GM18511 (cell line): Measurements from ENCODE around the gene EXOC6B.

Experiments used
- ATAC-seq: cut with Tn5 transposase; IDR thresholded peaks from one replicate; pipeline ENCODE4 v1.9.1; 2021; ENCODE audit warnings: mild to moderate bottlenecking, moderate library complexity; ENCODE audit not compliant: unreplicated experiment

The EXOC6B gene

DNA sequence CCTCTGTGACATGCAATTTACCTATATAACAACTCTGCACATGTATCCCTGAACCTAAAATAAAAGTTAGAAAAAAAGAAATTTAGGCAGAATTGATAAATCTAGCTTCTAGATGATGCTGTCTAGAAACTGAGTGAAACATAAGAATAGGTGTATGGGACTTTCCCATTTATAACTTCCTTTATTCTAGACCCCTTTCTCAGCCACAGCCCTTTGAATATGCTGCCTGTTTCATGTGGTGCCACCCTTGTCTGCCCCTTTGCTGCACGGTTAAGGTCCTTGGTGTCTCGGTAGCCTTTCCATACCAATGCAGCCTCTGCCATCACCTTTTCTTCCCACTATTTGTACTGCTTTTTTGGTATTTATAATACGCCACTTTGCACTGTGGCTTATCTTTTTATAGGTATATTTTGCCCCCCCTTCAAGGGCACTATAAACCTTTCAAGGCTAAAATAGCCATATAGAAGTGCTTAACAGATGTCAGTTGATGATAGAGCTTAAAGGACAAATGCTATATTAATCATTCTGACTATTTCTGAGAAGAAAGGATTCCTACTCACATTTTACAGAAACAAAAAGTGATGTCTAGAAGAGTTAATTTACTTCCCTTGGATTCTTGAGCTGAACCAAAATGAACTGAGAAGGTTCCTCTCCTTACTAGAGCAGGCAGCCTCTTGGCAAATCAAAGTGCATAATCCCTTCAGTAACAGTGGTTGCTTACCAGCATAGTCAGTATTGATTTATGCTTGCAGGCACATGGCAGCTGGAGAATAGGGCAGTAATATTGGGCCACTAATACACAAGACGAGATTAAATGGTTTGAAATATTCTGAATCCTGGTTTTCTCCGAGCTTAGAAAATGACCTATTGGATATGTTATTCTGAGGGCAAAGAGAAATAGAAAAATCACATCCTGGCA is 590.1 kb downstream of the EXOC6B start:
- no peak for ATAC-seq

DNA sequence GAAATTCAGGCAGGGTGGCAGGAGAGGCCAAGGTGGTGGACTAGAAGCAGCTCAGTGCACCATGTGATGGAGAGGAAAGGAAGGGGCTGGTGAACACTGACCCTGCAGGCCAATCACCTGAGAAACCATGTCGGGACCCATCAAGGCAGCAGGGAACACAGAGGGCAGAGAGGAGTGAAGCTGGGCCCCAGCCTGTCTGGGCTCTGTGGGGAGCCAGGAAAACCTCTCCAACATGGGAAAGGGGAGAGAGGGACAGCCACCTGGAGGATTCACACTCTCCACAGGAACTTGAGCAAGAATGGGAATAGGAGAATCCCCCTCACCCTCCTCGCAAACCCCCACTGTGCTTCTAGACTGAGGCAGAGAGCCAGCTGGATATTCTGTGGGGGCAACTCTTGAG is 592.6 kb downstream of the EXOC6B start:
- no peak for ATAC-seq

DNA sequence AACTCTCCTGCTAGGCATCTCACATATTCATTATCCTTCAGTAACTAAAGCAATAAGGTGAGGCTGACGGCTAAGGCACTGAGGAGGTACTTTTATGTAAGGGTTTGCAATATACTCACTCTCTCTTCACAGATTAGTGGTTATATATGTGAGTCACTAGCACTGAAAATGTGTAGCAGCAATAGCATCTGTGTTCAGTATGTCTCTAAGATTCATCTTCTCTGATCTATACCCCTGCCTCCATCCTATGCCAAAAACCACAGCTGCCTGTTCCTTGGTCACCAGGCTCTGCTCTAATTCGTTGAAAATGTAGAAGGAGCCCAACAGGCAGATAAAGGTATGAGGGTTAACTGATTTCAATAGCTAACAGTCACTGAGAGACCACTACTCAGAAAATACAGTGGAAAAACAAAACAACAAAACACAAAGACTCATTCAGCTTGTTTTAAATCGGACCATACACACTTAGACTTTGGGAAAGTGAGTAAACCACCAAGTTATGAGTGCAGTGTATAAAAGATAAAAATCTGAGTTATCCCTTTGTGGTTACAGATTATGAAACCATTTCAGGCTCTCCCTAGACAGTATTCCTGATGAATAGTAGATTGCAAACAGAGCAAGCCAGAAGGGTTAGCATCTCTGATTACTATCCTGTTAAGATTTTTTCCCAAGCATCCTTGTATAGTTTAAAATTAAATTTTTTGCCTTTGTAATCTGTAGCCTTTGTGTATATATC is 602.8 kb downstream of the EXOC6B start:
- no peak for ATAC-seq

DNA sequence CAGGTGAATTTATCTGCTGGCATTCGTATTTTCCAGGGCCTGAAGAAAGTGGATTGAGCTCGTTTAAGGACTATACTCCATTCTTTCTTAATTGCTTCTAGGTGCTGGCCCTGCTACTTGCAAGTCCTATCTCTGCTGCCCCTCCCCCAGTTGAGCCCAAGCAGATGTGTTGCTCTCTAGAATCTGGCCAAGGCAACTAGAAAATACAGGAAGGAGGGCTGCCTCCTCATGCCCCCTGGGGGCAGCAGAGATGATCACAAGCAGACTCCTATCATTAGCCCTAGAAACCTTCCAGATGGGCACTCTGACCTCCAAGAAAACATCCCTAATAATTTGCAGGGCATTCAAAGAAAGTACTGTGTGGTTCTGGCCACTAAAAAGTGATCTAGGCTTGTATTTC is 605.7 kb downstream of the EXOC6B start:
- ATAC-seq, result no peak

DNA sequence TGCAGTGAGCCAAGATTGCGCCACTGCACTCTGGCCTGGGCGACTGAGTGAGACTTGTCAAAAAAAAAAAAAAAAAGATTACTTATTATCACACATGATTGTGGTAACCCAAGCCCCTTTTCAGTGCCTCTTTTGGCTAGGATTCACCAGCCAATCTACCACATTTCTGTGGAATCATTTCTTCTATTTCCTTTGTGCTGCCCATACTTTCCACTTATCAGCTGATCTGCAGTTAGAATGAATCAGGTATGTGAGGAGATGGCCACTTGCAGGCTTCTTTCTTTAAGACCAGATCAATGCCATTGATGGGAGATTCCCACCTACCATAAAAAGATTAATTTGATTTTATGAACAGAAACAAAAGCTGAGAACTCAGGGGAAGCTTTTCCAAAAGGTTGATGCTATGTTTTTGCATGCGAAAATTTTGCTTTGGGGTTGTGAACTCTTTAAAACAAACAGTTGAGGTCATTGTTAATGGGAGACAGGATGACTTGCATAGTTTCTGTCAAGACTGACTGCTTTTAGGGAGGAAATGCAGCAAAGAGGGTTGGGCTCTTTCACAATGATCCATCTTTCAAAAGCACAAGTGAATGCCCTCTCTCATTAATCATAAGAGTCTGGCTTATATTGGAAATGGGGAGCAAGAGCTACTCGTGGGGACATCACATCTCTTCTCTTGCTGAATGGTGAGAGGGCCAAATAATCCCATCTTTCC is 611.2 kb downstream of the EXOC6B start:
- ATAC-seq, result no peak

DNA sequence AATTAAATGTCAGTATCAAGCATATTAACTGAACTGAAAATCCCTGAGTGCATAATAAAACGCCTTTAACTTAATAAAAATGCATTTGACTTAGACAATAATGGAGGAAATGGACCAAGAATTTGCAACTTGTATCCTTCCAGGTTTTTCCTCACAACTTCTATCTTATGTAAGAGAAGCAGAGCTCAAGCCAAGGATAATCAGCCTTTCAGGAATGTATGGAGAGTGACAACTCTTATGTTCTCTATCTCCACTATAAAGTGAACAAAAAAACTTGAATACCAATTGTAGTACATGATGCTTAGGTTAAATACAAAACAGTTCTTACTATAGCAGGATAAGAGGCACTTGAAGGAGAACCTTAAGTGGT is 613.4 kb downstream of the EXOC6B start:
- ATAC-seq, result no peak

DNA sequence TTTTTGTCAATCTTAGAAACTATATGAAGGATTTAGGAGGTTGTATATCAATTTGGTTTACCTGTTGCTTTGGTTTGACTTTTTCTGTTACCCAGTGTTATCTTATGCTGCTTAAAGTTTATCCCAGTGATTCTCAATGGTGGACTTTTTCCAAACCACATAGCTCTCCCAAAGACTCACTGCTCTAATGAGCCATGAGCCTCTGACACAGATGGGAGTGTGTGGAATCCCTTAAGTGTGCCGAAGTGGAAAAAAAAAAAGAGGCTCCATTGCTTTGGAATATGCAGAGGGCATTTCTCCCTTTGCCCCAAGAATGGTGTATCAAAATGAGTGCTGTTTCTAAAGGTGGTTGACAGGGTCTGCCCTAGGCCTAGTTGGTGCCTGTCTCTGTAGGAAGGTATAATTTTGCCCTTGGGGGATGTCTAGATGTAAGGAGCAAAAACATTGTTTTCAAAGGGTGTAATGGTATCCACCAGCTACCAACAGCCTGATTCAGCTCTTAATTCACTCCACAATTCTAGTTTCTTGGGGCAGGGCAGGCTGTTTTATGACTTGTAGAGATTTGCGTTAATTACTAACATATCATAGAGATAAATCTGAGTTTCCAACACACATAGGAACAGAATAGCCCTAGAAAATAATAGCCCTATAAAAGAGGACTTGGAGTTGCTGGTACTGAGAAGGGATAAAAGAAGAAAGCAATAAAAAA is 613.9 kb downstream of the EXOC6B start:
- no peak for ATAC-seq

DNA sequence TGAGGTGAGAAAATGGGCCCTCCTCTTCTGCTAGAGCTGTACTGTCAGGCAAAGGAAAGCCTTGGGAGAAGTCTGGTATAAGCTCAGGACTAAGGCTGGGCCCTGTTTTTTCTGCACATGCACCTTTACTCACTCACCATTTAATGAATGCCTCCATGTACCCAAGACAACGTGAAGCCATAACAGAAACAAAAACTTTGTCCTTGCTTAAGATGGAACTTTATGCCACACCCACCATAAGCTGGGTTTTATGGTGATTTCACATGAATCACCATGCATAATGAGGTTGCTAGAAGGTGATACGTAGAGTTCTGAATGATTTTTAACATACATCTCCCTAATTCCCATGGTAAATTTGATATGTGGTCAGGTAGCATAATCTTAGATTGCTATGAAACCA is 614.5 kb downstream of the EXOC6B start:
- no peak for ATAC-seq

DNA sequence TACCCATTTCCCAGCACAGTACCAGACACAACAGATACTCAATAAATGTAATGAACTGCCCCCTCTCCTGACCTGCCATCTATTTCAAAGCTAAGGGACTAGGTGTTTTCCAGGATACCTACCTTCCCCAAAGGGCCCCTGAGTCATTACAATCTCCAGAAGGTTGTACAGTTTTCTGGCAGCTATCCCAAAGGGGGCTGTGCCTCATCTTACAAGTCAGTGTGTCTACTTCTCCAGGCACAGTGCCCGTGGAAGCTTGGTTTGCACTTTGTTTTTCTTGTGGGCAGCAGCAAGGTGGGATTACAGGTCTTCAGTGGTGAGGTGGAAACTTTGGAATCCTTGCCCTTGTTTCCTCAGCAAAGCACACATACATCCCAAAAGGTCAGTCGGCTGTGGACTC is 615.4 kb downstream of the EXOC6B start:
- no peak for ATAC-seq

DNA sequence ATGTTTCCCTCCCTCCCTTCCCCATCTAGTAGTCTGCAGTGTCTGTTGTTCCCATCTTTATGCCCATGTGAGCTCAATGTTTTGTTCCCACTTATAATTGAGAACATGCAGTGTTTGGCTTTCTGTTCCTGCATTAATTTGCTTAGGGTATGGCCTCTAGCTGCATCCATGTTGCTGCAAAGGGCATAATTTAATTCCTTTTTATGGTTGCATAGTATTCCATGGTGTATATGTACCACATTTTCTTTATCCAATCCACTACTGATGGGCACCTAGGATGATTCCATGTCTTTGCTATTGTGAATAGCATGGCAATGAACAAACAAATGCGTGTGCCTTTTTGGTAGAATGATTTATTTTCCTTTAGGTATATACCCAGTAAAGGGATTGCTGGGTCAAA is 617.6 kb downstream of the EXOC6B start:
- no peak for ATAC-seq

DNA sequence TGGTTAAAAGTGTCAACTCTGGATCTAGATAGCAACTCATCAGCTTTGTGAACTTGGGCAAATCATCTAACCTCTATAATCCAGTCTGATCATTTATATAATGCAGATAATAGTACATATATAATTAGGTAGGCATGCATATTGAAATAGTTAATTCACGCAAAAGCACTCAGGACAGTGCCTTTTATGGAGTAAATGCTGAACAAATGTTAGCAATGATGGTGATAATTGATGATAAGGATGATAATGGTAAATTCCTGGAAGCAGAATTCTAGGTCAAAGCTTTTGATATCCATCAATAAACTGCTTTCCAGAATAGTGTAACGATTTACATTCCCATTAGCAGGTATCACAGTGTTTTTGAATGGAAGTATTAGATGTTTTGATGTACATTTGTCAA is 618.5 kb downstream of the EXOC6B start:
- no peak for ATAC-seq

DNA sequence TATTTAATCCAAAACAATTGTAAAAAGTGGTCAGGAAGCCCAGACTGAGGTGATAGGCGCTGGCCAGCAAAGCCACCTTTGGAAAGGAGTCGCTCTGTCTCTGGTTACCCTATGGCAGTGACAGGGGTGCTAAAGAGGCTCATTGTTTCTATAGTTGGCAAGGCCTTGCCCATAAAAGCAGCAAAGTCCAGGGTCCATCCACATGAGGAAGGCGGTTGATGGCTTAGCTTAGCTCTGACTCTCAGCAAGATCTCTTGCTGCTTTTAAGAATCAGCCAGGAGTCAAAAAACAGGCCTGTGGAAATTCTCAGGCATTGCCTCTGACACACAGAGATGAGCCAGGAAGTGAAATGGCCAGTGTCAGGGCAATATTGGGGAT is 620.3 kb downstream of the EXOC6B start:
- ATAC-seq, result no peak

DNA sequence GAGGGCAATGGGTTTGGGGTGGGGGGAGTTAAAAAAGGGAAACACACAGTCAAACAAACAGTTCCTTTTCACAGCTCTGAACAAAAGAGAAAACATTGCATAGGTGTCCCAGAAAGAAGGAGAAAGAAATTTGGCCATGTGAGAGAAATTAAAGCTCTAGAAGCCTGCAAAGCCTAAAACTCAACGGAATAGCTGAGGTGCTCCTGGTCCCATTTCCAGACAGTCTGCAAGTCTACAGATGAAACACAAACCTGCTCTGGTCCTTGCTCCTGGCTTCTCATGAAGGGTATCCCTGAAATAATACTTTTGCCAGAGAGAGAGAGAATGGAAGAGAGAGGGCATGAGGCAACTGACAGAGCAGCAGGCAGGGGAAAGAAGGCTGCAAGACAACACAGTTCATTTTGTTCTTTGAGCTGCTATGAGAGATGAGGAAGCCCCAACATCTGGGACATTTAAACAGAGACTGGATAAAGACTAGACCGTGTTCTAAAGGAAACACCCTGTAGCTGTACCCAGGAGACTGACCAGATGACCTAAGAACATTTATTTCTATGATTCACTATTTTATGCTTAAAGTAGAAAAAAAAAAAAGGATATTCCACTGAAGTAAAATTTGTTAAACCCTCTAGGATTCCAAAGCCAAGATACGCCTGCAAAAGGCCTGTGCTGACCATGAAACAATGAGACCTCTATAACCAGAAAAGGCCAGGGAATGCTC is 620.9 kb downstream of the EXOC6B start:
- no peak for ATAC-seq

DNA sequence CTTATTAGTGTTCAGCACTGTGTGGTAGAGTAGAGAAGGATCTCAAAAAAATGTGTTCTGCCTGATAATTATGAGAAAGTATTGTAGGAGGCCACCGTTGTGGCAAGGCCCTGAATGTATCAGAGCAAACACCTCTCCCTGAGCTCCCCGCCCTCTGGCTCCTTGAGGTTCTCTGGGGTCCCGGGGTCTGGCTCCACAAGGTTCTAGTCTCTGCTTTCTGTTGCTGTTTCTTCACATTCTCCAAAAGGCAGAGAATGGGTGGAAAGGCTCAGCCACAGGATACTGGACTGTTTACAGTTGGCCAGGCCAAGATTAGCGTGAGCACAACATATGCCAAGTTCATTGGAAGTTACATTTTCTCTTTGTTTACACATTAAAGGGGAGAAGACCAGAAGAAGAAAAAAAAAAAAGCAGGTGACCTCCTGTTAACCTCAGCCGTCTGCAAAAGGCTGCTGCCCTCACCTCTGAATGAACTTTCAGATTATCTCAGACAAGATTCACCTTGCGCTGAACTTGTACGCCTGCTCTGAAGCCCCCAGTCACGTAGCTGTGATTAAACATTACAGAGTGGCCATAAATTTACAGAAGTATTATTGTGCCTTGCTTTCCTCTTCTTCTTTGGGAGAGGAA is 621.6 kb downstream of the EXOC6B start:
- ATAC-seq, result peak; percentile 77

DNA sequence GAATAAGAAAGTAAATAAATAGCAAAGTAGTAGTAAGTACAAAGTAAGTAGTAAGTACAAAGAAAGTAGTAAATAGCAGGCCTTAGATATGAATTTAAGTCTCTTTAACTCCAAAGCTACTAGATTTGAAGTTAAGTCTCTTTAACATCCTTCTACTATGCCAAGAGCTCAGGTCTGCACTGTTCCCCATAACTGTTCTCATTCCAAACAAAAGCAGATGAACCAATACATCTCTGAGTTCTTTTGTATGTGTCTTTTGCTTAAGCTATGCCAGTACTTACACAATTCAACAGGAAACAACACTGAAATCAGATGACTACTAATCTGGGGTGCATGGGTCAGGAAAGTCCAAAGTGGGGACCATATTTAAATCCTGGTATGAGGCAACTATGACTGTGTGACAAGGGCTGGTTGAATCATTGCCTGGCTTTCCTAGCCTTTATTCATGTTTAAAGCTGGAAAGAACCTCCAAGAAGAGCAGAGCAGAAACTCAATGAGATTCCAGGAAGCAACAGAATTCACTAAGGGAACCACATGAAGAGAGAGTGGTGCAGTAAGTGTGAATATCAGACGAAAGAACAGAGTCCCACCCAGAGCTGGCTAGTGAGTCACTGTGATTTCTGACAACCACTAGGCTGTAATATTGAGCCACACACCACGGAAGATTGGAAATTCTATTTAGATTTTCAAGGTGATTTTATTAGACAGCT is 627.1 kb downstream of the EXOC6B start:
- ATAC-seq, result no peak

DNA sequence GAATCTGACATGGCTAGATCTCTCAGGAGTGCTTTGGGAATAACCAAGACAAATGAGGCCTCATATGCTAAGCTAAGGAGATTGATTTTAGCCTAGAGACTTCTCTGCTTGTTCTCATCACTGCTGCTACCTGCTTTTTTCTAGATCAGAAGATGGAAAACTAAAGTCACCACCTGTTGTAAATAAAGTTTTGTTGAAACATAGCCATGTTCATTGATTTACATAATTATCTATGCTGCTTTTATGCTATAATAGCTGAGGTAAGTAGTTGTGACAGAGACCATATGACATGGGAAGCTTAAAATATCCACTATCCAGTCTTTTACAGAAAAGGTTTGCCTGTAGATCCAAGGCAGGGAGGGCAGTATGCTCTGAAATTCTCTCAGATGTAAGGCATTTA is 632.1 kb downstream of the EXOC6B start:
- ATAC-seq, result no peak

DNA sequence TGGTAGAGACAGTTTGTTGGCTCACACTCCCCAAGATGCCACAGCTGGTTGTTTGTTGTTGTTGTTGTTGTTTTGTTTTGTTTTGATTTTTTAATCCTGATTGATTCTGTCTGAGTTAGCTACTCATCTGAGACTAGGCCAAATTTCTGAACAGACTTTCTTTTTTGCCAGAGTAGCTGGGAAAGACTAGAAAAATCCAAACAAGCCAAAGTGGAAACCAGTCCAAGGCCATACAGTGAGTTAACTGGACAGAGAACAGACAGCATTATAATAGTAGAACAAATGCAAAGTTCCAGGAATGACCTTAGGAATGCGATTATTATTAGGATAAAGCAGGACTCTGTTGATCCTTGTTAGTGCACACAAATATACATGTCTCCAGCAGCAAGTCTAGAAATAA is 634.4 kb downstream of the EXOC6B start:
- ATAC-seq, result no peak

DNA sequence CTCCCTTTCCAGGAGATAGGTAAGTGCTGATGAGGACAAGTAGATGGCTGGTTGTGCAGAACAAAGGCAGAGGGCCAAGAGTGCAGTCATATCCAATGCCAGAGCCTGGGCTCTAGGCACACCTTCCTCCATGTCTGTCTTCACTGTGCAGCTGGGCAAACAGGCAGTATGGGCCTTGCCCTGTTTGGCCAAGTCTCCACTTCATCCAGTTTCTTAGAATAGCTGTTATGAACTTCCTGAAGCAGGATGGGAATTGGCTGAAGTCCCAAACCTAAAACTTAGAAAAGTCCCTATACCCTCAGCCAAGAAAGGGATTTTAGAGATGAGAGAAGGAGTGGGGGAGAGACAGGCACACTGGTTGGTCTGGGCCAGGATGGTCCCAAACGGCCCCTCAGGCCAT is 640.6 kb downstream of the EXOC6B start:
- ATAC-seq, result no peak

DNA sequence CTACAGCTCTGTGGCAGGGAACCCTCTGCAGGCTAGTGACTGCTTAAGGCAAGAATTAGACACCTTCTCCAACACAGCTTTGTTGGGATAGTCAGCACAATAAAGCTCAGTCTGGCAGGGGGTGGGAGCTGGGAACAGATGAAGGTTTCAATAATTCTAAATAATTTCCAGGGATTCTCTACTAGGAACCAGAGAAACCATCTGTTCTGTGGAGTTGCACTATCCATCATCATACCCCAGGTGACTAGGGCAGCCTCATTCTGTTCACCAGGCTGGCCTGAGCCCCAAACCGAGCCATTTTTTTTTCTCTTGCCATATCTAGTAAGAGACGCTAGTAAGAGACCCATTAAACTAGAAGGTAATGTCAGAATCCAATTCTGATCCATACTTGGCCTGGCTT is 642.4 kb downstream of the EXOC6B start:
- no peak for ATAC-seq
